Spleen (tissue), 7 donors: ENCODE data around the gene ILKAP.

ENCODE experiments used
- POLR2A ChIP-seq, 3 donors: fragments of 450-650 bp; IDR thresholded peaks; one replicate each; pipeline ENCODE4 v1.5.1; 2017; ENCODE audit warnings: antibody characterized with exemption in 3 of 3, mild to moderate bottlenecking in 1 of 3
- POLR2AphosphoS5 ChIP-seq, 3 donors: sonication (generic); formaldehyde crosslinking; IDR thresholded peaks; one replicate each; pipeline ENCODE4 v1.5.1; 2017; ENCODE audit warnings: antibody characterized with exemption in 3 of 3
- TF ChIP-seq, protein P1 (sequence below), 11 experiments: fragments of 200-600 bp in 7 of 11; fragments of 450-650 bp in 4 of 11; sonication (generic) in 4 of 11; IDR thresholded peaks in 8 of 11; conservative IDR thresholded peaks in 3 of 11; 1 replicate in 7 of 11; 2 replicates in 4 of 11; pipeline versions ENCODE4 v1.4.0 to v1.8.0; 2016 to 2021; ENCODE audit warnings: antibody characterized with exemption in 11 of 11, inconsistent platforms in 4 of 11, mild to moderate bottlenecking in 1 of 11
- donor health status: DM: no; HTN: no; CAD: no; lungs with moderate emphysema.
- donor health status: DM: no; HTN: no; CAD: no.
- donor health status: DM: no; HTN: no; CAD: no.

- TF ChIP-seq, protein P1, sequence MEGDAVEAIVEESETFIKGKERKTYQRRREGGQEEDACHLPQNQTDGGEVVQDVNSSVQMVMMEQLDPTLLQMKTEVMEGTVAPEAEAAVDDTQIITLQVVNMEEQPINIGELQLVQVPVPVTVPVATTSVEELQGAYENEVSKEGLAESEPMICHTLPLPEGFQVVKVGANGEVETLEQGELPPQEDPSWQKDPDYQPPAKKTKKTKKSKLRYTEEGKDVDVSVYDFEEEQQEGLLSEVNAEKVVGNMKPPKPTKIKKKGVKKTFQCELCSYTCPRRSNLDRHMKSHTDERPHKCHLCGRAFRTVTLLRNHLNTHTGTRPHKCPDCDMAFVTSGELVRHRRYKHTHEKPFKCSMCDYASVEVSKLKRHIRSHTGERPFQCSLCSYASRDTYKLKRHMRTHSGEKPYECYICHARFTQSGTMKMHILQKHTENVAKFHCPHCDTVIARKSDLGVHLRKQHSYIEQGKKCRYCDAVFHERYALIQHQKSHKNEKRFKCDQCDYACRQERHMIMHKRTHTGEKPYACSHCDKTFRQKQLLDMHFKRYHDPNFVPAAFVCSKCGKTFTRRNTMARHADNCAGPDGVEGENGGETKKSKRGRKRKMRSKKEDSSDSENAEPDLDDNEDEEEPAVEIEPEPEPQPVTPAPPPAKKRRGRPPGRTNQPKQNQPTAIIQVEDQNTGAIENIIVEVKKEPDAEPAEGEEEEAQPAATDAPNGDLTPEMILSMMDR (IDR thresholded peaks at IDR 0.05 in 8 of 11, conservative IDR thresholded peaks at IDR 0.05 in 3 of 11) = no peak
- TF ChIP-seq POLR2A (IDR thresholded peaks at IDR 0.05) (no peak), POLR2AphosphoS5 (IDR thresholded peaks at IDR 0.05) (no peak)
These were observed 51.8 kb downstream of the ILKAP start for GRCh38 chr2:238151628-238152235.
